Fibroblast of lung (primary cell): ENCODE results near the gene C10orf71. TPM values are rescaled to one million over a fixed set of nuclear protein-coding genes. Genes with fewer than 3 reads are reported as not detected.

Experiments
- DNase-seq, 2 donors: peaks; one replicate each; pipeline versions ENCODE4 v3.0.0 to v3.0.0-alpha.2; 2010; ENCODE audit warnings: low read depth in 2 of 2
- H2AFZ ChIP-seq: 2 replicates; pipeline ENCODE4 v1.5.1; 2012; ENCODE audit warnings: low read length, control low read depth, inconsistent platforms
- H3K27ac ChIP-seq: 2 replicates; pipeline ENCODE4 v1.5.1; 2011; ENCODE audit warnings: low read length, control low read depth; ENCODE audit not compliant: insufficient read depth
- H3K27me3 ChIP-seq: 2 replicates; pipeline ENCODE4 v1.5.1; 2011; ENCODE audit warnings: mild to moderate bottlenecking, low read length; ENCODE audit not compliant: control insufficient read depth, insufficient read depth
- H3K36me3 ChIP-seq: 2 replicates; pipeline ENCODE4 v1.5.1; 2011; ENCODE audit warnings: low read length; ENCODE audit not compliant: control insufficient read depth, insufficient read depth
- H3K4me1 ChIP-seq: 2 replicates; pipeline ENCODE4 v1.5.1; 2011; ENCODE audit warnings: low read length; ENCODE audit not compliant: control insufficient read depth, insufficient read depth; ENCODE audit errors: extremely low read depth
- H3K4me2 ChIP-seq: 2 replicates; pipeline ENCODE4 v1.5.1; 2011; ENCODE audit warnings: low read length, control low read depth; ENCODE audit not compliant: insufficient read depth; ENCODE audit errors: extremely low read depth
- H3K4me3 ChIP-seq, 4 experiments: fragments of 200-600 bp in 1 of 4; sonication (generic) in 1 of 4; replicated peaks in 1 of 4; 2 replicates each; pipeline ENCODE4 v1.5.1; 2011 to 2016; ENCODE audit warnings: low read length in 4 of 4, low read depth in 3 of 4, mild to moderate bottlenecking in 3 of 4, control low read depth in 2 of 4, inconsistent platforms in 1 of 4, mixed read lengths in 1 of 4; ENCODE audit not compliant: insufficient read depth in 1 of 4; ENCODE audit errors: control extremely low read depth in 1 of 4
- H3K79me2 ChIP-seq: 2 replicates; pipeline ENCODE4 v1.5.1; 2012; ENCODE audit warnings: mild to moderate bottlenecking, low read length, inconsistent platforms; ENCODE audit not compliant: control insufficient read depth, insufficient read depth
- H3K9ac ChIP-seq: 2 replicates; pipeline ENCODE4 v1.5.1; 2011; ENCODE audit warnings: mild to moderate bottlenecking, low read length, control low read depth; ENCODE audit not compliant: insufficient read depth
- H3K9me3 ChIP-seq: 2 replicates; pipeline ENCODE4 v1.5.1; 2012; ENCODE audit warnings: low read depth, low read length; ENCODE audit not compliant: control insufficient read depth, insufficient read depth
- H4K20me1 ChIP-seq: 2 replicates; pipeline ENCODE4 v1.5.1; 2011; ENCODE audit warnings: low read length; ENCODE audit not compliant: control insufficient read depth, insufficient read depth; ENCODE audit errors: extremely low read depth
- EZH2 ChIP-seq: IDR thresholded peaks from 2 replicates; pipeline ENCODE4 v1.5.1; 2012; ENCODE audit warnings: low read length, control low read depth, mild to moderate bottlenecking; ENCODE audit errors: missing control alignments
- polyA plus RNA-seq, 2 donors: library from polyadenylated mRNA; depleted of rRNA in 1 of 2; stranded (reverse) in 1 of 2; unstranded in 1 of 2; fragments of >200 nt; gene quantifications; 2 replicates each; pipeline ENCODE4 v1.2.1, GENCODE V29; 2011 to 2012; ENCODE audit warnings: missing spikeins in 1 of 2
- total RNA-seq: library from RNA; depleted of rRNA; stranded (reverse); fragments of >200 nt; gene quantifications from 2 replicates; pipeline ENCODE4 v1.2.1, GENCODE V29; 2014
- TF ChIP-seq, protein P1 (sequence below), 2 donors: IDR thresholded peaks in 1 of 2; conservative IDR thresholded peaks in 1 of 2; 1 replicate in 1 of 2; 2 replicates in 1 of 2; pipeline ENCODE4 v1.5.1; 2011 to 2012; ENCODE audit warnings: low read length in 2 of 2, control low read depth in 1 of 2, inconsistent platforms in 1 of 2, low read depth in 1 of 2, mild to moderate bottlenecking in 1 of 2

The C10orf71 gene
- total and polyA plus RNA-seq, 2 donors (not counting 1 experiment from before 2014, with no cell fraction given) = not detected

- H3K9me3 ChIP-seq = no peaks in the 10 kb centered on the region
These were observed 21.0 kb upstream of the C10orf71 start for GRCh38 chr10:49277973-49278372.

DNA sequence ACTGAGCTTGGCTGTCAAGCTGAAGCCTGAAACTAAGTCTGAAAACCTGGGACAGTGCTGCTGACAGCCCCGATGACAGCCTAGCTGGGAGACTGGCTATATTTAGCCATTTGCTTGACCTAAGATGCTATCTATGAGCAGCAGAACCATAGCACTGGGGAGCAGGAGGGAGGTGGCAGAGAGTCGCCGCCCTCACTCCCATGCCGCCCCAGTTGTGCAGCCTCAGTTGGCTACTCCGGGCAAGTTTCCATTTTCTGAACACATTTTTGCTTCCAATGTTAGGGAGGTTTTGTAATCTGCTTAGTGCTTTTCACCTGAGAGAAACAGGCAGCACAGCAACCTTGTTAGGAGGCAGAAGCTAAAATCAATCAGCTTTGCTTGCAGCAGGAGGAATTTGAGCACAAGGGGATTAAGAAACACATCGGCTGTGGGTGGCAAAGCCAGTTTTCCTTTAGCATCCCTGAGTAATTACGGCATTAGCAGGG, 20.4 kb upstream of the C10orf71 start:
- Histone ChIP-seq H3K4me3 (no peak overlapping the region), H3K36me3 (no peaks in the 10 kb centered on the region), H2AFZ (no peak overlapping the region), H3K9ac (no peak overlapping the region), H3K79me2 (no peaks in the 10 kb centered on the region), H3K4me2 (no peak overlapping the region), H4K20me1 (no peaks in the 10 kb centered on the region), H3K27ac (no peak overlapping the region), H3K4me1 (no peaks in the 10 kb centered on the region), H3K27me3 (peaks cover 2% of the 10 kb centered on the region), H3K9me3 (no peaks in the 10 kb centered on the region)
- TF ChIP-seq EZH2 = no peak
- TF ChIP-seq, protein P1, sequence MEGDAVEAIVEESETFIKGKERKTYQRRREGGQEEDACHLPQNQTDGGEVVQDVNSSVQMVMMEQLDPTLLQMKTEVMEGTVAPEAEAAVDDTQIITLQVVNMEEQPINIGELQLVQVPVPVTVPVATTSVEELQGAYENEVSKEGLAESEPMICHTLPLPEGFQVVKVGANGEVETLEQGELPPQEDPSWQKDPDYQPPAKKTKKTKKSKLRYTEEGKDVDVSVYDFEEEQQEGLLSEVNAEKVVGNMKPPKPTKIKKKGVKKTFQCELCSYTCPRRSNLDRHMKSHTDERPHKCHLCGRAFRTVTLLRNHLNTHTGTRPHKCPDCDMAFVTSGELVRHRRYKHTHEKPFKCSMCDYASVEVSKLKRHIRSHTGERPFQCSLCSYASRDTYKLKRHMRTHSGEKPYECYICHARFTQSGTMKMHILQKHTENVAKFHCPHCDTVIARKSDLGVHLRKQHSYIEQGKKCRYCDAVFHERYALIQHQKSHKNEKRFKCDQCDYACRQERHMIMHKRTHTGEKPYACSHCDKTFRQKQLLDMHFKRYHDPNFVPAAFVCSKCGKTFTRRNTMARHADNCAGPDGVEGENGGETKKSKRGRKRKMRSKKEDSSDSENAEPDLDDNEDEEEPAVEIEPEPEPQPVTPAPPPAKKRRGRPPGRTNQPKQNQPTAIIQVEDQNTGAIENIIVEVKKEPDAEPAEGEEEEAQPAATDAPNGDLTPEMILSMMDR (conservative IDR thresholded peaks at IDR 0.05 in 1 of 2, IDR thresholded peaks at IDR 0.05 in 1 of 2; ENCODE audit: low read depth in 1 of 2, low read length in 2 of 2) = no peak
- DNase-seq = no peak

More at GRCh38 chr10:49277973-49278372, 21.0 kb upstream of the C10orf71 start:
- H3K27ac ChIP-seq = no peak overlapping the region
- H3K4me3 ChIP-seq = no peak overlapping the region
- TF ChIP-seq EZH2 = no peak
- TF ChIP-seq, protein P1 (conservative IDR thresholded peaks at IDR 0.05 in 1 of 2, IDR thresholded peaks at IDR 0.05 in 1 of 2; ENCODE audit: low read depth in 1 of 2, low read length in 2 of 2) = no peak
- no peak for DNase-seq
- H3K4me2 ChIP-seq = no peak overlapping the region
- H3K36me3 ChIP-seq = no peaks in the 10 kb centered on the region
- H3K79me2 ChIP-seq = no peaks in the 10 kb centered on the region
- H2AFZ ChIP-seq = no peak overlapping the region
- H3K9ac ChIP-seq = no peak overlapping the region
- no peaks in the 10 kb centered on the region for H3K27me3 ChIP-seq
- no peaks in the 10 kb centered on the region for H3K4me1 ChIP-seq
- no peaks in the 10 kb centered on the region for H4K20me1 ChIP-seq

GRCh38 chr10:49279015-49279880, 19.7 kb upstream of the C10orf71 start:
- H3K4me2 ChIP-seq = no peak overlapping the region
- H4K20me1 ChIP-seq = no peaks in the 10 kb centered on the region
- H3K4me3 ChIP-seq = no peak overlapping the region
- no peak for DNase-seq
- H3K9me3 ChIP-seq = no peaks in the 10 kb centered on the region
- no peaks in the 10 kb centered on the region for H3K4me1 ChIP-seq
- no peaks in the 10 kb centered on the region for H3K79me2 ChIP-seq
- no peaks in the 10 kb centered on the region for H3K36me3 ChIP-seq
- H2AFZ ChIP-seq = no peak overlapping the region
- no peak overlapping the region for H3K27ac ChIP-seq
- no peak overlapping the region for H3K9ac ChIP-seq
- H3K27me3 ChIP-seq = peaks cover 4% of the 10 kb centered on the region
- no peak for TF ChIP-seq EZH2
- TF ChIP-seq, protein P1 (conservative IDR thresholded peaks at IDR 0.05 in 1 of 2, IDR thresholded peaks at IDR 0.05 in 1 of 2; ENCODE audit: low read depth in 1 of 2, low read length in 2 of 2) = no peak
